ENCODE results near the gene B4GALT5. TPM values are rescaled to one million over a fixed set of nuclear protein-coding genes. Genes with fewer than 3 reads are reported as not detected.

The B4GALT5 gene
- total RNA-seq, 1 donor, result 12.4 TPM

DNA sequence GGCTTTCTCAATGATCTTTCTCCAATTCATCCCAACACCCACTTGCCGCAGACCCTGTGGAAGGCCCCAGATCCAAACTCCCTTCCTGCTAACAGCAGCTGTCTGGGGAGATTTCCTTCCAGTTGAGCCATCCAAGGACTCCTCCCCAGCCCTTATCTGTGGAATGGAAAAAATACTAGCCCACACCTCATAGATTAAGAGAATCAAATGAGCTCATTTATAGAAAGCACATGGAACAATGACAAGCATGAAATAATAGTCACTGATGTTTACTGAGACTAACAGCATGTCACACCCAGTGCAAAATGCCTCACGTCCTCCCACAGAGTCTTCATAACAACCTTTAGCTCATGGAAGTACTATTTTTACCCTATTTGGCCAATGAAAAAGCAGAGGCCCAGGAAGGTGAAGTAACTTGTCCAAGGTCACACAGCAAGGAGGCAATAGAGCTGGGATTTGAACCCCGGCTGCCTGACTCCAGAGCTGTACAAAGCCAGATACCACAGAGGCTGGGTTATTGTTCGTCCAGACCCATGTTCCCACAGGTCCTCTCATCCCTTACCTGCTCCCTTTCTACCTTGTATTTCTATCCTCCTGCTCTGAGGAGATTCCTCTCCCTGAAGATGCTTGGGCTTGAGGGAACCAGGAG is 122.3 kb downstream of the B4GALT5 start:
- no peak for DNase-seq (ENCODE audit: low read depth in 2 of 3, low spot score in 2 of 3)

GRCh38 chr20:49590163-49591017 is 123.3 kb downstream of the B4GALT5 start:
- no peak for DNase-seq (ENCODE audit: low read depth in 2 of 3, low spot score in 2 of 3)

DNA sequence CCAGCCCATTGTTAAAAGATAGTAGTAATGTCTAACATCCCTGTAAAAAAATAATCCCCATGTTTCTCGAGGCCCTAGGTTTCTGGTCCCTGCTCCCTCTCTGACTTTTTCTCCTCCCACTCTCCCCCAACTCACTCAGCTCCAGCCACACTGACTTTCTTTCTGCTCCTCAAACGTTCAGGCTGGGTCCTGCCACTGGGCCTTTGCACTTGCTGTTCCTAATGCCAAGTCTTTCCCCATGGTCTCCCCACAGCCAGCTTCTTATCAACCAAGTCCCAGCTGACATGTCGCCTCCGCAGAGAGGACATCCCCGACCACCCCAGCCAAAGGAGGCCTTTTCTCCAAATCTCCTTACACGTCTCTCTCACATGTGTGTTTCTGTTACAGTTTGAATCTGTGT is 123.9 kb downstream of the B4GALT5 start:
- DNase-seq (ENCODE audit: low read depth in 2 of 3, low spot score in 2 of 3), result no peak

DNA sequence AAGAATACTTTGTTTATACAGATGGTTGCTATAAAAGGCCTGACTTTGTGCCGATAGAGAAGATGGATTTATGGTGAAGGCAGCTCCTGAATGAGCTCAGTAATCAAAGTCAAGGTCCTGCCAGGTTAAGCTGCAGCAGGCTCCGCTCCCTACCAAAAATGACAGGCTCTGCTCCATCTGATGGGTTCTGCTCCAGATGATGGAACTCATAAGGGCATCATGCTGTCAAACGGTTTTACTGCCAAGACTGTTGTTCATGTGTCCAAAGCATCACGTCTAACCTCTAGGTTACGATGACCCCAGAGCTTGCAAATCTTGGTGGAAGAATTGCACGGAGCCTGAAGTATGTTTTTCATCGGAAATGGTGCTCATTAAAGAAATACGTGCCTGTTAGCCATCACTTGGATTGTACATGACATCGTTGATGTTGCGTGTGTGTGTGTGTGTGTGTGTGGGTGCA is 126.5 kb downstream of the B4GALT5 start:
- no peak for DNase-seq (ENCODE audit: low read depth in 2 of 3, low spot score in 2 of 3)

GRCh38 chr20:49585585-49586245 is 128.0 kb downstream of the B4GALT5 start:
- DNase-seq (ENCODE audit: low read depth in 2 of 3, low spot score in 2 of 3), result no peak

GRCh38 chr20:49584418-49585382 is 129.0 kb downstream of the B4GALT5 start:
- no peak for DNase-seq (ENCODE audit: low read depth in 2 of 3, low spot score in 2 of 3)

DNA sequence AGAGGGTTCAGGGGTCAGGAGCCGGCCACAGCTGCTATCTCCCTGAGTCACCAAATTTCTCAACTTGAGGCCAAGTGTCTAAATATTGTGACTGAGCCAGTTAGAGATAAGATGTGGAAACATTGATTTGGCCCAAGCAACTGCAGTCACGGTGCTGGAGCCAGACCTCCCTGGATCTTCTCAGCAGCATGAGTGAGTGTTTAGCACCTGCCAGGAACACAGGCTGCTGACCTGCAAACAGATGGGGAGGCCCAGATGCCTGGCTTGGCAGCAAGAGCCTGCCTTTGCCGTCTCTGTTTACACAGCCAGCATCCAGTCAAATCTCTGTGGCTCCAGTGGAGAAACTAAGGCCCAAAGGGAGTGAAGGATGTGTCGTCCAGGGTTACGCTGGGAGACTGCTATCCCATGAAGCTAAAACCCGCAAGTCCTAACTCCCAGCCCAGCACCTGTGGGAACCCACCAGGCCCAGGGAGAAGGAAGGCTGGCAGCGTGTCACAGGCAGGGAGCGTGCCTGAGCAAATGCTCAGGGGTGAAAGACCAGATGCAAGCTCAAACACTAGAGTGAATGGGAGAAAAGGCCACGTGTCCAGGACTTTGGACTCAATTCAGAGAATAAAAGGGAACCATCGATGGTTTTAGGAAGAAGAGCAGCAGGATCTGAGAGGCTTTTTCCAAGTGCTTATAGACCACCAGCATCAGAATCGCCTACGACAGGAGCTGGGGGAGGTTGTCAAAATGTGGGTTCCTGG is 129.8 kb downstream of the B4GALT5 start:
- DNase-seq (ENCODE audit: low read depth in 2 of 3, low spot score in 2 of 3), result no peak

- DNase-seq (ENCODE audit: low read depth in 2 of 3, low spot score in 2 of 3), result no peak
These were observed 130.4 kb downstream of the B4GALT5 start for GRCh38 chr20:49583343-49583668.

Small RNA genes lying within 50 kb of the gene (small RNA-seq; reads per million reads assigned to genes)
- gene RN7SL197P (not detected), gene SNRPFP1 (not detected)

Other genes starting within 250 kb of the B4GALT5 start
- under 0.01 TPM for gene KCNB1, start 231.2 kb downstream of the B4GALT5 start, total RNA-seq
- not detected for gene PTGIS, start 145.7 kb downstream of the B4GALT5 start, total RNA-seq
- gene SLC9A8, start 99.0 kb upstream of the B4GALT5 start, total RNA-seq, result 21.8 TPM
- gene SPATA2, start 201.7 kb upstream of the B4GALT5 start, total RNA-seq, result 6.2 TPM
- 239 TPM for gene RNF114, start 222.5 kb upstream of the B4GALT5 start, total RNA-seq